ENCODE results near the gene TMEM19.

The TMEM19 gene

GRCh38 chr12:71721783-71722505 lies 36.1 kb downstream of the TMEM19 start:
- no peak for DNase-seq

- no peak for DNase-seq
These were observed 39.1 kb downstream of the TMEM19 start for GRCh38 chr12:71725011-71725410.

GRCh38 chr12:71726548-71726947 lies 40.7 kb downstream of the TMEM19 start:
- DNase-seq, result no peak

DNA sequence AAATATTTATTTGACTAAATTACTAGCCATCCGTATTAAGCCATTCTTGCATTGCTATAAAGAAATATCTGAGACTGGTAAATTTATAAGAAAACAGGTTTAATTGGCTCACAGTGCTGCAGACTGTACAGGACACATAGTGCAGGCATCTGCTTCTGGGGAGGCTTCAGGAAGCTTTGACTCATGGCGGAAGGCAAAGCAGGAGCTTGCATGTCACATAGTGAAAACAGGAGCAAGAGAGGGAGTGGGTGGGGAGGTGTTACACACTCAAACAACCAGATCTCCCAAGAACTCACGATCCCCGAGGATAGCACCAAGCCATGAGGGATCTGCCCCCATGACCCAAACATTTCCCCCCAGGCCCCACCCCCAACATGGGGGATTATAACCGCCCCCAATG lies 42.1 kb downstream of the TMEM19 start:
- DNase-seq, result no peak

DNA sequence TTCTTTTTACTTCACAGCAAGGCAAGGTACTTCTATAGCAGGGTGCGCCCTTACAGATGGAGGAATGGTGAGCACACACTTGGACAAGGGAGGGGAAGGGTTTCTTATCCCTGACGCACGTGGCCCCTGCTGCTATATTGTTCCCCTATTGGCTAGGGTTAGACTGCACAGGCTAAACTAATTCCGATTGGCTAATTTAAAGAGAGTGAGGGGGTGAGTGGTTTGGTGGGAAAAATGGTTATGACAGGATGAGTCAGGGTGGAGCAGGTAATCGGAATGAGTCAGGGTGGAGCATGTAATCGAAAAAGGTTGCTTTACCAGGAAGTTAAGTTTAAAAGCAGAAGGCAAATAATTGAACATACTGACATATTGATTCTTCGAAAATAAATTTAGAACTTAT lies 45.1 kb downstream of the TMEM19 start:
- peak; percentile 24 for DNase-seq

DNA sequence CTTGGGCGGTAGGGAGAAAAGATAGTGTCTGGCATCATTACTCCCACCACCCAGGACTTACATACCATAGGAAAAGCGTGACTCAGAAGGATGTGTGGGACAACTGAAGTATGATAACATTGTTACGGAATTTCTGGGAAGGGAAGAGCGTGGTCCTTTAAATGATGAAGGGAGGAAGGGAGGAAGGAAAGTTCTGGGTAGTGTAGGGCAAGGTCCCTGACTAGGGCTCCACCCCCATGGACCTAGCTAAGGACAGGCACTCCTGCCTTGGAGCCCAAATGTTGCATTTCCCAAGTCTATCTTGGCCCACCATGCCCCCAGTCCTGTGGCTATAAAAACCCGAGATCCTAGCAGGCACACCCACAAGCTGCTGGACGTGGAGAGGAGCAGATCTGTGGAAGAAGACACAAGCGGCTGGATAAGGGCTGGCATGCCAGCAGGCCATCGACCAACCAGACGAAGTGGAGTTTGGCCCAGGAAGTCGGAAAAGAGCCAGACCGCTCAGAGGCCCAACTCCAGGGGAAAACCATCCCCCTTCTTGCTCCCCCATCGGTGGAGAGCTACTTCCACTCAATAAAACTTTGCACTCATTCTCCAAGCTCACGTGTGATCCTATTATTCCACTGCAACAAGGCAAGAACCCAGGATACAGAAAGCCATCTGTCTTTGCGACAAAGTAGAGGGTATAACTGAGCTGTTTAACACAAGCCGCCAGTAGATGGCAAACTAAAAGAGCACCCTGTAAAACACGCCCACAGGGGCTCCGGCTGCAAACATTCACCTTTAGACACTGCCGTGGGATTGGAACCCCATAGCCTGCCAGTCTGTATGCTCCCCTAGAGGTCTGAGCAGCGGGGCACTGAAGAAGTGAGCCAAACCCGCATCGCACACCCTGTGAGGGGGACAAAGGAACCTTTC lies 45.8 kb downstream of the TMEM19 start:
- DNase-seq, result no peak

DNA sequence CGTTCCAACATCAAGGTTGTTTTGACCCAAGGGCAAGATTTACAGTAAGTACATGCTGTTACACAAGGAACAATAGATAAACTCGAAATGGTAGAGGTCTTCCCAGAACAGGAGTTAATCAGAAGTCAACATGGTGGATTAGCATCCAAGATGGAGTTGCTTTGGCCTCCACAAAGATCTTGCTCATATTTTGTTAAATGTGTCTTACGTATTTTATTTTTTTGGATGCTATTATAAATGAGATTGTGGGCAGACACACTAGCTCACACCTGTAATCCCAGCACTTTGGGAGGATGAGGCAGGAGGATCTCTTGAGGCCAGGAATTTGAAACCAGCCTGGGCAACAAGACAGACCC lies 46.5 kb downstream of the TMEM19 start:
- no peak for DNase-seq

- no peak for DNase-seq
These were observed 51.3 kb downstream of the TMEM19 start for GRCh38 chr12:71737197-71737596.

GRCh38 chr12:71742998-71743397 lies 57.1 kb downstream of the TMEM19 start:
- no peak for DNase-seq

- DNase-seq, result no peak
These were observed 58.8 kb downstream of the TMEM19 start for GRCh38 chr12:71744522-71745300.

DNA sequence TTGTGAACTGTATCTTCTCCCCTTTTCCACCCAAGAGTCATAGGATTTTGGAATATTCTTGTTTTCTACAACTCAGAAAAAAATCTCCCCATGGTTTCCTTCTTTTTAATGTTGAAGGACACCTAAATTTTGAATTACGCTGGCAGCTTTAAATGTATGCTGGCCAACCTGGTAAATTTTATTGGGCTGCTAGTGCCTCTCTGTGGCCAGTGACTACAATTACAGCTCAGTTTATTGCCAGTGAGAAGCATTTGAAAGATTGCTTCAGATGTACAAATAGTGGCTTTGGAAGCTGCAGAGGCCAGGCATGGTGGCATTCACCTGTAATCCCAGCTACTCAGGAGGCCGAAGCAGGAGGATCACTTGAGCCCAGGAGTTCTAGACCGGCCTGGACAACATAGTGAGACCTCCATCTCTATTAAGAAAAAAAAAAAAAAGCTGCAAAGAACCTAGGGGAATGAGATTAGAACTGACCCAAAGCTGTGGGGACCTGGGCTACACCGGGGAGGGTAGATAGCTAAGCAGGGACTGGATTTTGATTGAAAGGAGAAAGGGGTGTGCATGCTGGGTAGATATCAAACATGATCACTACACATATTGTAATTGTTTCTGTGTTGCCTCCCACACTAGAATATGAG lies 61.2 kb downstream of the TMEM19 start:
- DNase-seq, result no peak

DNA sequence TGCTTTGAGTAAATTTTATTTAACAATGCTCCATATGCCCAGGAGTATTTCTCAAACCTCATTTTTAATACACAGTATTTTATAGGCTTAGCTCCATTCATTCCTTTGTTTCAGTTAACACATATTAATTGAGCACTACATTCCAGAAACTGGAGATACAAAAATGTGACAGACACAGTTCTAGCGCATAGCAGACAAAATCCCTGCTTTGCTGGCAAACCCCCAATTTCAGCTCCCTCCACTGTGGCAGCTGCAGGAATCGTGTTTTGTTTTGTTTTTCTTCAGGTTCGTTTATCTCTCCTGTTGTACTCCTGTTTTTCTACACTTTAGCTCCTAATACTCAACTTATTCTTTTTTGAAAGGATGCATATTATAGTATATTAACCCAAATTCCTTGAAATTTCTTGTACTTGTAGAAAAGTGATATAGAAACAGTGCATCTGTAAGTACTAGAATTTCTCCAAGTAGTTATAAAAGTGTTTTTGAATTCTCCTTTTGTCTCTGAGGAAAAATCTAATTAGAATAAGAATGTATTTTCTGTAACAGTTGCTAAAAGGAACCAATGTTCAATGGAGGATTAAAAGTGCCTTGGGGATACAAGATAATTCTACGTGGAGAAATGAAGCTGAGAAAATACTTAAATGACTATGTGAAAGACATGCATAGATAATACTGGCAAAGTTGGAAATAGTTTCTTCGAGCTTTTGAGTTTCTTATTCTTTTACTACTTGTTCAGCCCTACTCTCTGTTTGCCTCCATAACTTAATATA lies 62.4 kb downstream of the TMEM19 start:
- no peak for DNase-seq

GRCh38 chr12:71749666-71750065 lies 63.8 kb downstream of the TMEM19 start:
- no peak for DNase-seq

DNA sequence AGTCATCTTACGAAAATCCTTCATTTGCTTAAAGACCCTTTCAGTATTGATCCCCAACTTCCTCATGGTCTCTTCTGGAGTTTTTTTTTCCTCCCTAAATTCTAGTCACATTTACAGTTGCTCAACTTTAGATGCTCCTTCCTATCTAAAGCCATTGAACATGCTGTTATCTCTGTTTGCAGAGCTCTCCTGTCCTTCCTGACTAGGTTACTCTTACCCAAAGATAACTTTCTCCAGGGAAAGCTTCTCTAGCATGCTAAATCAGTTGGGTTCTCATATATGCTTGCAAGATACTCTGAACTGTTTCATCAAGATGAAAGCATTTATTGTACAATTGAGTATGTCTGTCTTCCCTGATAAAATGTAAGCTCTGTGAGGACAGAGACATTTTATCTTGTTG lies 67.0 kb downstream of the TMEM19 start:
- DNase-seq, result no peak
